GM03348 (cell line): ENCODE data around the gene BUB1.
A peak's percentile ranks its signal among the peaks of the same experiment; 100 is the strongest.
"Not testable (repeated sequence)": the region's sequence is repeated elsewhere in the genome, so short reads cannot be mapped to it uniquely, and the experiment has no call there.

Experiments used
- DNase-seq: peaks from one replicate; pipeline ENCODE4 v3.0.0; 2012; ENCODE audit warnings: low spot score

The BUB1 gene

GRCh38 chr2:110677530-110678456, at the start of gene BUB1:
TSS of gene BUB1 (minus strand) at chr2:110678063. CDS start at chr2:110677995, 68 bp downstream.
- peak; percentile 100 for DNase-seq

GRCh38 chr2:110726285-110726684, 48.4 kb upstream of the BUB1 start:
- DNase-seq, result no peak

- DNase-seq, result no peak
These were observed 48.0 kb upstream of the BUB1 start for GRCh38 chr2:110725859-110726258.

GRCh38 chr2:110725370-110725769, 47.5 kb upstream of the BUB1 start:
- DNase-seq, result no peak

GRCh38 chr2:110724820-110725219, 47.0 kb upstream of the BUB1 start:
- DNase-seq, result no peak

- no peak for DNase-seq
These were observed 42.7 kb upstream of the BUB1 start for GRCh38 chr2:110720547-110720946.

- no peak for DNase-seq
These were observed 41.1 kb upstream of the BUB1 start for GRCh38 chr2:110718990-110719389.

GRCh38 chr2:110718382-110718781, 40.5 kb upstream of the BUB1 start:
- no peak for DNase-seq

- DNase-seq, result no peak
These were observed 39.9 kb upstream of the BUB1 start for GRCh38 chr2:110717734-110718133.

- no peak for DNase-seq
These were observed 39.2 kb upstream of the BUB1 start for GRCh38 chr2:110716959-110717645.

GRCh38 chr2:110714452-110715224, 36.8 kb upstream of the BUB1 start:
- DNase-seq, result no peak

- DNase-seq, result no peak
These were observed 35.9 kb upstream of the BUB1 start for GRCh38 chr2:110713513-110714362.

GRCh38 chr2:110712737-110713136, 34.9 kb upstream of the BUB1 start:
- DNase-seq, result no peak

- DNase-seq, result no peak
These were observed 30.6 kb upstream of the BUB1 start for GRCh38 chr2:110708455-110708854.

- DNase-seq, result no peak
These were observed 29.6 kb upstream of the BUB1 start for GRCh38 chr2:110707386-110707965.

GRCh38 chr2:110702514-110703380, 24.9 kb upstream of the BUB1 start:
- no peak for DNase-seq

- DNase-seq, result not testable (repeated sequence)
These were observed 20.4 kb upstream of the BUB1 start for GRCh38 chr2:110698253-110698652.

- not testable (repeated sequence) for DNase-seq
These were observed 17.5 kb upstream of the BUB1 start for GRCh38 chr2:110695146-110695898.

GRCh38 chr2:110691612-110692258, 13.9 kb upstream of the BUB1 start:
- no peak for DNase-seq
